Effector CD4-positive, alpha-beta T cell (primary cell): ENCODE measurements around the gene PCDHGA5. TPM values are rescaled to one million over a fixed set of nuclear protein-coding genes. Genes with fewer than 3 reads are reported as not detected.
"Not testable (repeated sequence)": the region's sequence is repeated elsewhere in the genome, so short reads cannot be mapped to it uniquely, and the experiment has no call there.

Experiments used
- DNase-seq: peaks from one replicate; pipeline ENCODE4 v3.0.0-alpha.2; 2020
- total RNA-seq: gene quantifications from one replicate; lab custom pipeline; 2026; lab: John Stamatoyannopoulos, UW

Gene PCDHGA5
- total RNA-seq: not detected

GRCh38 chr5:141363952-141364660 is at the start of gene PCDHGA5:
PCDHGA5 (plus strand) TSS chr5:141364162; CDS start chr5:141364331, 169 bp downstream.
- DNase-seq: no peak

GRCh38 chr5:141316963-141317362 is 47.0 kb upstream of the PCDHGA5 start:
- not testable (repeated sequence) for DNase-seq

DNA sequence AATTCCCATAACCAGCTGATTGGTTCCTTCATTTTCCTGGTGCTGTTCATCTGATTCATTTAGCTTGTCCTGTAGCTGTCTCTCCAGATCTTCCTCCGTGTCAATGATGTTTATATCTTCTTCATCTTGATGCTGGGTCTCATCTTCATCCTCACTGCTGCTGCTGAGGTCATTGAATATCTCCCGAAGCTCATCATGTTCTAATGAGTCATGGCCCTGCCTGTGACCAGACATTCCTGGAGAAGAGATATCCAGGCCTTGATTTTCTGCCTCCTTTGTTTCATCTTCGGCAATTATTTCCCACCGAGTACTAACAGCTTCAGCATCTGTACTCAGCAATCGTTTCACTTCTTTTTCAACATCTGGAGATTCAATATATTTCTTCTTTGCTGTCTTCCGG is 44.8 kb upstream of the PCDHGA5 start:
- DNase-seq: no peak

DNA sequence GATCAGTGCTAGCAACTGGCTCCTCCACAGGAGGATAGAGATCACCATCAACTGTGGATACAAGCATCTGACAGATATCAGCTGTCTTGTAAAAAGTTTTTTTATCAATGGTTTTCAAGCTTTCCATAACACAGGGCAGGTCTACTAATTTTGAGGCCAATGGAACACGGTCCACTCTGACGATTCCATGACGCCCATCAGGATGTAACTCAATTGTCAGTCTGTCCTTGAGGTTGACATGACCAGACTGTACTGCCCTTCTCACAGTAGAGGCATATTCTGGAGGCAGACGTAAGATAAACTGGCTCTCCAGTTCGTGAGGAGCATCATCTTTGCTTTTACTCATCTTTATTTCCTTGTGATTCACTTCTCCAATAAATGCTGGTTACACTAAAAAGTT is 44.3 kb upstream of the PCDHGA5 start:
- no peak for DNase-seq

DNA sequence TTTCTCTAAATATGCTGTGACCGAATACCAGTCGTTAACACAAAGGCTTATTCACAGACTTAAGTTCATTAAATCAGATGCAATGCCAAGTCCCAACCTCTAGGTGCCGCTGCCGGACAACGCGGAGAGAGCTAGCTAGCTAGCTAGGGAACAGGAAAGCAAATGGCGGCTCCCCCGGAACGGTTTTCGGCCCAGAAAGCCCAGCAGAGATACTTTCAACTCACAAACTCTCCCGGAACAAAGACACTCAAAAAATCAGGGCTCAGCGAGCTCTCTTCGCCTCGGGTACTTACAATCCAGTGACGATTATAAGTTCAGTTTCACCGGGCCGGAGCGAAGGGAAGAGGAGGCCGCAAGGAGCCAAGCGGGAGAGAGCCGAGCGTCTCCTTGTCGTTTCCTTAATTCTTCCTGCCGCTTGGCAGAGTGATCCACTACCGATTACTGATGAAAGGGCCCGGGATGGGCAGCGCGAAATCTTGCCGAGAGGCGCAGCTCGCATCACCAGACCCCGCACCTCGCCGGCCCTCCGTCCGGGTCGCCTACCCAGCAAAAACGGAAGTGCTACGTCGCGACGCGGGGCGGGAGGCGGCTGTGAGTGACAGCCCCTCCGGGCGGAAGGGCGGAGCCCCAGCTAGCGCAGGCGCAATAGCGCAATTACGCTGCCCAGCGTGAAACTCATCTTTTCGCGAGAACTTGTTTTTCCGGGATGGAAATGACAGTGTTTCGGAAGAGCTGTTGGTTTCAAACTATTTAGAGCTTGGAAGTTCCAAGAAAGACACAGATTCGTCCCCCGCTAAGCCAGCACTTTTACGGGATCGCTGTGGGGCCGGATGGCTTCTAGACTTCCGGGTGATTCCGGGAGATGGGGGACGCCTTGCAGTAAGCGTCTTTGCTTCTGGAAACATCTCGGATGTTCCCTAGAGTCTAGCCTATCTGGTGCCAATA is 43.5 kb upstream of the PCDHGA5 start, which contains the start of gene TAF7:
TAF7 (minus strand) TSS at position 560 of the 945 bp plus-strand sequence. CDS start 740 bp downstream, outside the sequence.
- DNase-seq: peak; percentile 86

DNA sequence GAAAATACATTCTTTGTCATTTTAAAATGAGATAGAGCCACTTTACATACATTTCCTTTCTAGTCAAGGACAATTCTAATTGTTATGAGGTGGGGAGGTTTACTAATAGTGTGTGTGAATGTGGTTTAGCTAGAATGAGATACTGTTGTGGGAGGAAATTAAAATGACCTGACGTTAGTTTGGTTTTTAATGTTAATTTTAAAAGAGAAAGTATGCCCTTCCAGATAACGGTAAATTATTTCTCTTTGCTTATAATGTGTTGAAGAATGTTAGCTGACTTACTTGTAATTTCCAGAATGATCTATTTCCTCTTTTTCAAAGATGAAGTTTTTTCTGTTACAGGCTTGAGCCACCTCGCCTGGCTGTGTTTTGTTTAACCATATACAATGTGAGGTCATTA is 41.7 kb upstream of the PCDHGA5 start:
- DNase-seq: no peak

GRCh38 chr5:141326088-141326854 is 37.7 kb upstream of the PCDHGA5 start:
- peak; percentile 61 for DNase-seq

DNA sequence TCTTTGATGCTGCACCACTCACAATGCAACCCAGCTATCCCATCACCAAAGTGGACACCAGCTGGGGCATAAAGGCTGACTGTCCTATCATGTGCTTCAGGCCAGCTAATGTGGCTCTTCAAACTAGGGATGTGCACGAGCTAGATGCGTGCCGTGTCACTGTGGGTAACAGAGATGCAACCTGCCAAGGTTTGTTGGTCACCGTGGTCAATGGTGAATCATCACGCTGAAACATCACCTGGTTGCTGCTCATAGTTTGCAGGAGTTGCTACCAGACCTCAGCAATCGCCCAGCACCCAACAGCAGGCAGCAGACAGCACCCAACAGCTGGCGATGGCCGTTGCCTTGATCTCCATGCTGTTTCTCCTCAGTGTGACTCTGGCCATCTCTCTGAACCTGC is 35.7 kb upstream of the PCDHGA5 start:
- no peak for DNase-seq

DNA sequence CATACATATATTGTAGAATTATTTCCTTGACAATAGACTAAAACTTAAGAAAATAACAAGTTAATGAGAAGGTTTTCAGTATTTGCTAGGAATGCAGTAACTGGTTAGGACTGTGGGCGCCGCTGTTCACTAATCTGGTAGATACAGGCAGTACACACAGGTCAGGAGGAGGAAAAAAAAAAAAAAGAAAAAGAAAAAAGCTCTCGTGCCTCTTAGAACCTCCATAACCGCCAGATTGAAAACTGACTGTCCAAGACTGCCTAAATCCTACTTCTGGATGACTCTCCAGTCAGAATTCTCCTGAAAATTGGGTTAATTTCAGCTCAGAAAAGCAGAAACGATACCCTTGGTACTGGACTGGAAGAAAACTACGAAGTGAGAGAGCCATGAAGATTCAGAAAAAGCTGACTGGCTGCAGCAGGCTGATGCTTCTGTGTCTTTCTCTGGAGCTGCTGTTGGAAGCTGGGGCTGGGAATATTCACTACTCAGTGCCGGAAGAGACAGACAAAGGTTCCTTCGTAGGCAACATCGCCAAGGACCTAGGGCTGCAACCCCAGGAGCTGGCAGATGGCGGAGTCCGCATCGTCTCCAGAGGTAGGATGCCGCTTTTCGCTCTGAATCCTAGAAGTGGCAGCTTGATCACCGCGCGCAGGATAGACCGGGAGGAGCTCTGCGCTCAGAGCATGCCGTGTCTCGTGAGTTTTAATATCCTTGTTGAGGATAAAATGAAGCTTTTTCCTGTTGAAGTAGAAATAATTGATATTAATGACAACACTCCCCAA is 33.5 kb upstream of the PCDHGA5 start, which contains the start of gene PCDHGA1:
PCDHGA1 (plus strand) TSS at position 216 of the 782 bp plus-strand sequence.
- no peak for DNase-seq

DNA sequence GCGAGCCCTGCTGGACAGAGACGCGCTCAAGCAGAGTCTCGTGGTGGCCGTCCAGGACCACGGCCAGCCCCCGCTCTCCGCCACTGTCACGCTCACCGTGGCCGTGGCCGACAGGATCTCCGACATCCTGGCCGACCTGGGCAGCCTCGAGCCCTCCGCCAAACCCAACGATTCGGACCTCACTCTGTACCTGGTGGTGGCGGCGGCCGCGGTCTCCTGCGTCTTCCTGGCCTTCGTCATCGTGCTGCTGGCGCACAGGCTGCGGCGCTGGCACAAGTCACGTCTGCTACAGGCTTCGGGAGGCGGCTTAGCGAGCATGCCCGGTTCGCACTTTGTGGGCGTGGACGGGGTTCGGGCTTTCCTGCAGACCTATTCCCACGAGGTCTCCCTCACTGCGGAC is 31.4 kb upstream of the PCDHGA5 start:
- not testable (repeated sequence) for DNase-seq

DNA sequence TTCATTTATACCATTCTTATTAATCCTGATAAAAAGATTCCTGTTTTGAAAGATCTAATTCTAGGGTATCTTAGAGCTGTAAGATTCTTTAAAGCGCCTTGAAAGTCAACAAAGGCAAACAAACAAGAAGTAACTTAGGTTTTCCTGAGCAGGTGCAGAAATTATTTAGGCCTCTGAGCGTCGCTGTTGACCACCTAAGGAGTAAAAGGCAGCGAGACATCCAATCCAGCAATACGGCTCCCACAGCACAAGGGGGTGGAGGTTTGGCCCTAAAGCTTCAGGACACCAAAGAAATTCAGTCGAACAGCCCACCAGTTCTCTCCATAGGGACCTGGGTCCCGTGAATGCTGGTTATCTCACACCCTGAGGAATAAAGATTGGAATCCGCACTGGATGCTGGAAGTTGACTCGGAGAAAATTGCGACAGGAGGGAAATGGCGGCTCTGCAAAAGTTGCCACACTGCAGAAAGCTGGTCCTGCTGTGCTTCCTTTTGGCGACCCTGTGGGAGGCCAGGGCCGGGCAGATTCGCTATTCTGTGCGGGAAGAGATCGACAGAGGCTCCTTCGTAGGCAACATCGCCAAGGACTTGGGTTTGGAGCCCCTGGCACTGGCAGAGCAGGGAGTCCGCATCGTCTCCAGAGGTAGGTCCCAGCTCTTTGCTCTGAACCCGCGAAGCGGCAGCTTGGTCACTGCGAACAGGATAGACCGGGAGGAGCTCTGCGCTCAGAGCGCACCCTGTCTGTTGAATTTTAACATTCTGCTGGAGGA is 25.2 kb upstream of the PCDHGA5 start, which contains the start of gene PCDHGA2:
PCDHGA2 (plus strand) TSS at position 223 of the 769 bp plus-strand sequence.
- DNase-seq: no peak

DNA sequence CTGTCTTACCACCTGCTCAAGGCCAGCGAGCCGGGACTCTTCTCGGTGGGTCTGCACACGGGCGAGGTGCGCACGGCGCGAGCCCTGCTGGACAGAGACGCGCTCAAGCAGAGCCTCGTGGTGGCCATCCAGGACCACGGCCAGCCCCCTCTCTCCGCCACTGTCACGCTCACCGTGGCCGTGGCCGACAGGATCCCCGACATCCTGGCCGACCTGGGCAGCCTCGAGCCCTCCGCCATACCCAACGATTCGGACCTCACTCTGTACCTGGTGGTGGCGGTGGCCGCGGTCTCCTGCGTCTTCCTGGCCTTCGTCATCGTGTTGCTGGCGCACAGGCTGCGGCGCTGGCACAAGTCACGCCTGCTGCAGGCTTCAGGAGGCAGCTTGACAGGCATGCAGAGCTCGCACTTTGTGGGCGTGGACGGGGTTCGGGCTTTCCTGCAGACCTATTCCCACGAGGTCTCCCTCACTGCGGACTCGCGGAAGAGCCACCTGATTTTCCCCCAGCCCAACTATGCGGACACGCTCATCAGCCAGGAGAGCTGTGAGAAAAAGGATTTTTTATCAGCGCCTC is 23.1 kb upstream of the PCDHGA5 start:
- not testable (repeated sequence) for DNase-seq

GRCh38 chr5:141342773-141343172 is 21.2 kb upstream of the PCDHGA5 start:
- no peak for DNase-seq

GRCh38 chr5:141343242-141343952 is 20.6 kb upstream of the PCDHGA5 start, which contains the start of gene PCDHGA3:
PCDHGA3 (plus strand) TSS chr5:141343829; CDS start chr5:141344034, 205 bp downstream.
- DNase-seq: no peak

- no peak for DNase-seq
These were observed 20.0 kb upstream of the PCDHGA5 start for GRCh38 chr5:141343953-141344463.

DNA sequence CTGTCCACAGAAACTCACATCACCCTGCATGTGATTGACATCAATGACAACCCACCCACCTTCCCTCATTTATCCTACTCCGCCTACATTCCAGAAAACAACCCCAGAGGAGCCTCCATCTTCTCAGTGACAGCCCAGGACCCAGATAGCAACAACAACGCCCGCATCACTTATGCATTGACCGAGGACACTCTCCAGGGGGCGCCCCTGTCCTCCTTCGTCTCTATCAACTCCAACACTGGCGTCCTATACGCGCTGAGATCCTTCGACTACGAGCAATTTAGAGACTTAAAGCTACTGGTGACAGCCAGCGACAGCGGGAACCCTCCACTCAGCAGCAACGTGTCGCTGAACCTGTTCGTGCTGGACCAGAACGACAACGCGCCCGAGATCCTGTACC is 18.6 kb upstream of the PCDHGA5 start:
- DNase-seq: no peak

DNA sequence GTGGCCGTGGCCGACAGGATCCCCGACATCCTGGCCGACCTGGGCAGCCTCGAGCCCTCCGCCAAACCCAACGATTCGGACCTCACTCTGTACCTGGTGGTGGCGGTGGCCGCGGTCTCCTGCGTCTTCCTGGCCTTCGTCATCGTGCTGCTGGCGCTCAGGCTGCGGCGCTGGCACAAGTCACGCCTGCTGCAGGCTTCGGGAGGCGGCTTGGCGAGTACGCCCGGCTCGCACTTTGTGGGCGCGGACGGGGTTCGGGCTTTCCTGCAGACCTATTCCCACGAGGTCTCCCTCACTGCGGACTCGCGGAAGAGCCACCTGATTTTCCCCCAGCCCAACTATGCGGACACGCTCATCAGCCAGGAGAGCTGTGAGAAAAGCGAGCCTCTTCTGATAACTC is 17.9 kb upstream of the PCDHGA5 start:
- not testable (repeated sequence) for DNase-seq

GRCh38 chr5:141349917-141350619 is 13.9 kb upstream of the PCDHGA5 start, which contains the start of gene PCDHGB1:
PCDHGB1 (plus strand) TSS chr5:141350099; CDS start chr5:141350261, 162 bp downstream.
- peak; percentile 16 for DNase-seq

- DNase-seq: no peak
These were observed 12.4 kb upstream of the PCDHGA5 start for GRCh38 chr5:141351591-141351990.
